H9 (cell line): Measurements from ENCODE around the gene WDHD1. TPM values are rescaled to one million over a fixed set of nuclear protein-coding genes. Genes with fewer than 3 reads are reported as not detected.

Source experiments
- DNase-seq: peaks from one replicate; pipeline ENCODE4 v3.0.0-alpha.2; 2017
- H2AFZ ChIP-seq: one replicate; pipeline ENCODE4 v1.6.1; 2013; ENCODE audit warnings: mild to moderate bottlenecking, low read length, control low read depth, moderate library complexity
- H2AK5ac ChIP-seq: 2 replicates; pipeline ENCODE4 v1.6.1; 2013; ENCODE audit warnings: low read length, control low read depth, mixed read lengths; ENCODE audit not compliant: insufficient read length
- H2BK120ac ChIP-seq: one replicate; pipeline ENCODE4 v1.6.1; 2013; ENCODE audit warnings: low read depth, mild to moderate bottlenecking, low read length, control low read depth, inconsistent platforms; ENCODE audit not compliant: poor library complexity, severe bottlenecking
- H2BK12ac ChIP-seq: 2 replicates; pipeline ENCODE4 v1.6.1; 2013; ENCODE audit warnings: low read length, control low read depth, mixed read lengths, low read depth; ENCODE audit not compliant: insufficient read length
- H2BK15ac ChIP-seq: 2 replicates; pipeline ENCODE4 v1.6.1; 2013; ENCODE audit warnings: low read depth, low read length, control low read depth
- H2BK20ac ChIP-seq: one replicate; pipeline ENCODE4 v1.6.1; 2013; ENCODE audit warnings: low read depth, mild to moderate bottlenecking, low read length, control low read depth, inconsistent platforms; ENCODE audit not compliant: poor library complexity, severe bottlenecking
- H2BK5ac ChIP-seq: 2 replicates; pipeline ENCODE4 v1.6.1; 2013; ENCODE audit warnings: low read length, control low read depth, mixed read lengths; ENCODE audit not compliant: insufficient read length
- H3K14ac ChIP-seq: 2 replicates; pipeline ENCODE4 v1.6.1; 2013; ENCODE audit warnings: low read length, control low read depth; ENCODE audit not compliant: insufficient read depth
- H3K18ac ChIP-seq: 2 replicates; pipeline ENCODE4 v1.6.1; 2013; ENCODE audit warnings: low read depth, mild to moderate bottlenecking, mixed read lengths, low read length, control low read depth; ENCODE audit not compliant: insufficient read length
- H3K23ac ChIP-seq: 2 replicates; pipeline ENCODE4 v1.6.1; 2013; ENCODE audit warnings: low read length, control low read depth, mixed read lengths, low read depth; ENCODE audit not compliant: insufficient read length
- H3K23me2 ChIP-seq: 2 replicates; pipeline ENCODE4 v1.6.1; 2013; ENCODE audit warnings: low read depth, mild to moderate bottlenecking, mixed read lengths, low read length, control low read depth; ENCODE audit not compliant: insufficient read length, poor library complexity, severe bottlenecking
- H3K27ac ChIP-seq: 2 replicates; pipeline ENCODE4 v1.5.1; 2013; ENCODE audit warnings: low read length, control low read depth, mixed read lengths, low read depth; ENCODE audit not compliant: insufficient read length
- H3K27me3 ChIP-seq: 2 replicates; pipeline ENCODE4 v1.6.1; 2013; ENCODE audit warnings: low read length, control low read depth, inconsistent platforms; ENCODE audit not compliant: insufficient read depth
- H3K4ac ChIP-seq: 2 replicates; pipeline ENCODE4 v1.6.1; 2013; ENCODE audit warnings: low read depth, mild to moderate bottlenecking, control low read depth, inconsistent platforms, low read length, moderate library complexity
- H3K4me1 ChIP-seq: 2 replicates; pipeline ENCODE4 v1.6.1; 2013; ENCODE audit warnings: low read length, control low read depth, inconsistent platforms; ENCODE audit not compliant: insufficient read depth
- H3K4me2 ChIP-seq: 2 replicates; pipeline ENCODE4 v1.6.1; 2013; ENCODE audit warnings: low read length, control low read depth, mixed read lengths; ENCODE audit not compliant: insufficient read length, insufficient read depth
- H3K56ac ChIP-seq: 2 replicates; pipeline ENCODE4 v1.6.1; 2013; ENCODE audit warnings: low read depth, mild to moderate bottlenecking, mixed read lengths, low read length, control low read depth; ENCODE audit not compliant: insufficient read length
- H3K79me1 ChIP-seq: 2 replicates; pipeline ENCODE4 v1.6.1; 2013; ENCODE audit warnings: low read depth, mild to moderate bottlenecking, moderate library complexity, low read length, control low read depth, inconsistent platforms; ENCODE audit not compliant: insufficient read depth, poor library complexity, severe bottlenecking
- H3K79me2 ChIP-seq: 2 replicates; pipeline ENCODE4 v1.6.1; 2013; ENCODE audit warnings: low read length, control low read depth, inconsistent platforms; ENCODE audit not compliant: insufficient read depth
- H3K9ac ChIP-seq: 2 replicates; pipeline ENCODE4 v1.6.1; 2013; ENCODE audit warnings: low read length, control low read depth, mixed read lengths; ENCODE audit not compliant: insufficient read length; ENCODE audit errors: extremely low read depth
- H3K9me3 ChIP-seq: one replicate; pipeline ENCODE4 v1.6.1; 2013; ENCODE audit warnings: low read depth, low read length, inconsistent platforms; ENCODE audit not compliant: control insufficient read depth
- H3T11ph ChIP-seq: one replicate; pipeline ENCODE4 v1.6.1; 2013; ENCODE audit warnings: mild to moderate bottlenecking, low read length, control low read depth, inconsistent platforms
- H4K20me1 ChIP-seq: one replicate; pipeline ENCODE4 v1.6.1; 2013; ENCODE audit not compliant: control insufficient read depth, insufficient read length, insufficient read depth
- H4K5ac ChIP-seq: 2 replicates; pipeline ENCODE4 v1.6.1; 2013; ENCODE audit warnings: low read depth, mild to moderate bottlenecking, mixed read lengths, low read length, control low read depth; ENCODE audit not compliant: insufficient read length
- H4K8ac ChIP-seq: replicated peaks from 2 replicates; pipeline ENCODE4 v1.6.1; 2013; ENCODE audit warnings: low read length, control low read depth, mixed read lengths, low read depth; ENCODE audit not compliant: insufficient read length
- H4K91ac ChIP-seq: 2 replicates; pipeline ENCODE4 v1.6.1; 2013; ENCODE audit warnings: low read depth, mild to moderate bottlenecking, moderate library complexity, mixed read lengths, low read length, control low read depth; ENCODE audit not compliant: insufficient read length
- H3K27ac Mint-ChIP-seq, 3 experiments: 2 replicates in 2 of 3; 3 replicates in 1 of 3; pipeline ENCODE4 v1.8.0; 2020 to 2021; ENCODE audit warnings: mixed read lengths in 3 of 3, mild to moderate bottlenecking in 1 of 3, moderate library complexity in 1 of 3
- H3K27me3 Mint-ChIP-seq: 2 replicates; pipeline ENCODE4 v1.8.0; 2021; ENCODE audit warnings: low read depth, mild to moderate bottlenecking, moderate library complexity, mixed read lengths
- H3K36me3 Mint-ChIP-seq, 3 experiments: 2 replicates in 2 of 3; 3 replicates in 1 of 3; pipeline ENCODE4 v1.8.0; 2020 to 2021; ENCODE audit warnings: low read depth in 3 of 3, mixed read lengths in 3 of 3; ENCODE audit not compliant: insufficient read depth in 1 of 3
- H3K4me1 Mint-ChIP-seq, 2 experiments: 2 replicates each; pipeline ENCODE4 v1.8.0; 2020; ENCODE audit warnings: mixed read lengths in 2 of 2
- H3K4me3 Mint-ChIP-seq, 2 experiments: 2 replicates in 1 of 2; 3 replicates in 1 of 2; pipeline ENCODE4 v1.8.0; 2020 to 2021; ENCODE audit warnings: mild to moderate bottlenecking in 2 of 2, mixed read lengths in 2 of 2, moderate library complexity in 1 of 2
- H3K9me3 Mint-ChIP-seq, 2 experiments: 2 replicates in 1 of 2; 3 replicates in 1 of 2; pipeline ENCODE4 v1.8.0; 2020; ENCODE audit warnings: mild to moderate bottlenecking in 2 of 2, mixed read lengths in 2 of 2, moderate library complexity in 1 of 2
- CTCF ChIP-seq: fragments of 200-600 bp; sonication (generic); conservative IDR thresholded peaks from 3 replicates; pipeline ENCODE4 v1.8.0; 2021; ENCODE audit warnings: antibody characterized with exemption, mild to moderate bottlenecking
- WGBS: extraction: QIAGEN DNeasy Blood & Tissue Kit; methylation state at CpG from one replicate; pipeline ENCODE4 v1.1.7; 2013; ENCODE audit warnings: missing lambda C conversion rate, low lambda C conversion rate, mixed read lengths; ENCODE audit not compliant: insufficient read length; ENCODE audit errors: extremely low coverage; 5-methylcytosine and 5-hydroxymethylcytosine counted together
- total RNA-seq: library from RNA; stranded (reverse); gene quantifications from 2 replicates; pipeline ENCODE4 v1.2.1, GENCODE V29; 2021

Gene WDHD1
- total RNA-seq, 1 experiment from 2014 or later, result 93.7 TPM

DNA sequence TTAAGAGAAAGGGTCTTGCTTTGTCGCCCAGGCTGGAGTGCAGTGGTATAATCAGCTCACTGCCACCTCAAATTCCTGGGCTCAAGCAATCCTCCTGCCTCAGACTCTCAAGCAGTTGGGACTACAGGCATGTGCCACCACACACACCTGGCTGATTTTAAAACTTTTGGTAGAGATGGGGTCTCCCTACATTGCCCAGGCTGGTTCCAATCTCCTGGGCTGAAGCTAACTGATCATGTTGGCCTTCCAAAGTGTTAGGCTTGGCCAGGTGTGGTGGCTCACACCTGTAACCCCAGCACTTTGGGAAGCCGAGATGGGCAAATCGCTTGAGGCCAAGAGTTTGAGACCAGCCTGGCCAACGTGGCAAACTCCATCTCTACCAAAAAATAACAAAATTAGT is 80.4 kb downstream of the WDHD1 start:
- Histone ChIP-seq H2BK12ac (no peak overlapping the region), H3T11ph (no peak overlapping the region), H2AFZ (no peak overlapping the region), H3K14ac (no peak overlapping the region), H2BK15ac (no peak overlapping the region), H3K23ac (no peak overlapping the region), H2AK5ac (no peak overlapping the region), H3K4me1 (no peaks in the 10 kb centered on the region; the same call in 1 of the 2 replicates), H3K9me3 (no peaks in the 10 kb centered on the region), H4K91ac (no peak overlapping the region), H3K56ac (no peak overlapping the region), H3K79me2 (no peaks in the 10 kb centered on the region), H3K79me1 (no peaks in the 10 kb centered on the region), H3K4ac (no peak overlapping the region), H2BK120ac (no peak overlapping the region), H3K27me3 (no peaks in the 10 kb centered on the region), H4K20me1 (no peaks in the 10 kb centered on the region), H3K9ac (no peak overlapping the region), H3K4me2 (no peak overlapping the region), H3K18ac (no peak overlapping the region), H3K23me2 (no peaks in the 10 kb centered on the region), H2BK5ac (no peak overlapping the region), H2BK20ac (no peak overlapping the region), H3K27ac (no peak overlapping the region), H4K8ac (no peak overlapping the region), H4K5ac (no peak overlapping the region)
- no peak for TF ChIP-seq CTCF
- H3K27me3 Mint-ChIP-seq, result no peaks in the 10 kb centered on the region
- no peak overlapping the region for H3K4me3 Mint-ChIP-seq
- no peak overlapping the region for H3K27ac Mint-ChIP-seq
- H3K4me1 Mint-ChIP-seq, result peaks cover 2 to 14% of the 10 kb centered on the region in 2 experiments; a peak in 3 of 4 replicates
- no peak for DNase-seq
- WGBS, result no CpG with 5 or more reads among the region's 4 CpGs
- H3K9me3 Mint-ChIP-seq, result peaks cover 23 to 24% of the 10 kb centered on the region in 2 experiments
- peaks cover 48 to 86% (median 84%) of the 10 kb centered on the region in 3 experiments for H3K36me3 Mint-ChIP-seq
